Bronchial epithelial cell (primary cell): Measurements from ENCODE around the gene C19orf47. TPM values are rescaled to one million over a fixed set of nuclear protein-coding genes. Genes with fewer than 3 reads are reported as not detected.
A peak's percentile ranks its signal among the peaks of the same experiment; 100 is the strongest.
"Not testable (repeated sequence)": the region's sequence is repeated elsewhere in the genome, so short reads cannot be mapped to it uniquely, and the experiment has no call there.

Experiments used
- DNase-seq: peaks from one replicate; pipeline ENCODE4 v3.0.0-alpha.2; 2010; ENCODE audit warnings: low read depth
- FAIRE-seq: peaks from 2 replicates; lab custom pipeline; 2011; peaks lifted over from hg19 to GRCh38; lab: Jason Lieb, UNC
- H3K27me3 ChIP-seq: 2 replicates; pipeline ENCODE4 v1.5.1; 2011; ENCODE audit warnings: low read length; ENCODE audit not compliant: control insufficient read depth, insufficient read depth
- H3K36me3 ChIP-seq: 2 replicates; pipeline ENCODE4 v1.5.1; 2011; ENCODE audit warnings: low read length; ENCODE audit not compliant: control insufficient read depth, insufficient read depth
- H3K4me3 ChIP-seq: 2 replicates; pipeline ENCODE4 v1.5.1; 2011; ENCODE audit warnings: mild to moderate bottlenecking, low read depth, low read length, control low read depth
- total RNA-seq: library from RNA; depleted of rRNA; stranded (reverse); fragments of >200 nt; gene quantifications from 2 replicates; pipeline ENCODE4 v1.2.1, GENCODE V29; 2014
- TF ChIP-seq, protein P1 (sequence below): IDR thresholded peaks from 2 replicates; pipeline ENCODE4 v1.5.1; 2011; ENCODE audit warnings: mild to moderate bottlenecking, moderate library complexity, low read length, control low read depth, inconsistent platforms; ENCODE audit not compliant: insufficient read depth, severe bottlenecking

The C19orf47 gene
- total RNA-seq, 1 donor from 2014 or later = 3.7 TPM

DNA sequence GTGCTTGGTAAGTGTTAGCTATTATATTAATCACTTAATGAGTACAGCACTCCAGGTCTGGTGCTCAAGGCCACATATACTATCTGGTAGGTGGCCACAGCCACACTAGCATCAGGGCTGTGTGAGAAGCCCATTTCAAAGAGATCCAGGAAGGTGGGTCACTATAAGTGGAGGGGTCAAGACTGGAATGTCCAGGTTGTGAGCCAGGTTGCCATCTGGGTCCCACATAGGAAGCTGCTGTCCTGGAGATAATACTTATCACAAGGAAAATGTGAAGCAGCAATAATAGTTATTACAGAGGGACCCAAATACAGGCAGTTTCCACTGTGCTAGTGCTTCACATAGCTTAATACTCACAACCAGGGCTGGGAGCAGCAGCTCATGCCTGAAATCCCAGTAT, 13.1 kb downstream of the C19orf47 start:
- FAIRE-seq = no peak
- Histone ChIP-seq H3K36me3 (peaks cover 12% of the 10 kb centered on the region), H3K27me3 (no peaks in the 10 kb centered on the region), H3K4me3 (no peak overlapping the region)
- DNase-seq = no peak
- TF ChIP-seq, protein P1, sequence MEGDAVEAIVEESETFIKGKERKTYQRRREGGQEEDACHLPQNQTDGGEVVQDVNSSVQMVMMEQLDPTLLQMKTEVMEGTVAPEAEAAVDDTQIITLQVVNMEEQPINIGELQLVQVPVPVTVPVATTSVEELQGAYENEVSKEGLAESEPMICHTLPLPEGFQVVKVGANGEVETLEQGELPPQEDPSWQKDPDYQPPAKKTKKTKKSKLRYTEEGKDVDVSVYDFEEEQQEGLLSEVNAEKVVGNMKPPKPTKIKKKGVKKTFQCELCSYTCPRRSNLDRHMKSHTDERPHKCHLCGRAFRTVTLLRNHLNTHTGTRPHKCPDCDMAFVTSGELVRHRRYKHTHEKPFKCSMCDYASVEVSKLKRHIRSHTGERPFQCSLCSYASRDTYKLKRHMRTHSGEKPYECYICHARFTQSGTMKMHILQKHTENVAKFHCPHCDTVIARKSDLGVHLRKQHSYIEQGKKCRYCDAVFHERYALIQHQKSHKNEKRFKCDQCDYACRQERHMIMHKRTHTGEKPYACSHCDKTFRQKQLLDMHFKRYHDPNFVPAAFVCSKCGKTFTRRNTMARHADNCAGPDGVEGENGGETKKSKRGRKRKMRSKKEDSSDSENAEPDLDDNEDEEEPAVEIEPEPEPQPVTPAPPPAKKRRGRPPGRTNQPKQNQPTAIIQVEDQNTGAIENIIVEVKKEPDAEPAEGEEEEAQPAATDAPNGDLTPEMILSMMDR = no peak

DNA sequence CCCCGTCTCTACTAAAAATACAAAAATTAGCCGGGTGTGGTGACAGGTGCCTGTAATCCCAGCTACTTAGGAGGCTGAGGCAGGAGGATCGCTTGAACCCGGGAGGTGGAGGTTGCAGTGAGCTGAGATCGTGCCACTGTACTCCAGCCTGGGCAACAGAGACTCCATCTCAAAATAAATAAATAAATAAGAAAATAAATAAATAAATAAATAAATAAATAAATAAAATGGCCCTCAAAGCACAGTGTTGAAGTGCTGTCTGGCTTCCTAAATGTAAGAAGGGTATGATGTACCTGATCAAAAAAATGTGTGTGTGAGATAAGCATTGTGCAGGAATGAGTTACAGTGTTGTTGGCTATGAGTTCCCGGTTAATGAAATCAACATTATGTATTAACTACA, 15.1 kb downstream of the C19orf47 start:
- FAIRE-seq, DNase-seq, H3K27me3 ChIP-seq, H3K4me3 ChIP-seq: not testable (repeated sequence)
- peaks cover 16% of the 10 kb centered on the region for H3K36me3 ChIP-seq

DNA sequence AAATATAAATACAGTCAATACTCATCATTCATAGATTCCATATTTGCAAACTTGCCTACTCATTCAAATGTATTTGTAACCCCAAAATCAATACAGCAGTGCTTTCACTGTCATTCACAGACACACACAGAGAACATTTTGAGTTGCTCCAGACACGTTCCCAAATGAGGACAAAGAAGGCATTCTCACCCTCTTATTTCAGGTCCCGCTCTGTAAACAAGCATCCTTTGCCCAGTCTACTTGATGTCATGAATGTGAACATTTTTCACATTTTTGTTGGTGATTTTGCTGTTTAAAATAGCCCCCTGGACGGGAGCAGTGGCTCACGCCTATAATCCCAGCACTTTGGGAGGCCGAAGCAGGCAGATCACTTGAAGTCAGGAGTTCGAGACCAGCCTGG, 15.5 kb downstream of the C19orf47 start:
- no peak for DNase-seq
- Histone ChIP-seq H3K27me3 (no peaks in the 10 kb centered on the region), H3K36me3 (peaks cover 18% of the 10 kb centered on the region), H3K4me3 (no peak overlapping the region)
- TF ChIP-seq, protein P1 = no peak
- no peak for FAIRE-seq

DNA sequence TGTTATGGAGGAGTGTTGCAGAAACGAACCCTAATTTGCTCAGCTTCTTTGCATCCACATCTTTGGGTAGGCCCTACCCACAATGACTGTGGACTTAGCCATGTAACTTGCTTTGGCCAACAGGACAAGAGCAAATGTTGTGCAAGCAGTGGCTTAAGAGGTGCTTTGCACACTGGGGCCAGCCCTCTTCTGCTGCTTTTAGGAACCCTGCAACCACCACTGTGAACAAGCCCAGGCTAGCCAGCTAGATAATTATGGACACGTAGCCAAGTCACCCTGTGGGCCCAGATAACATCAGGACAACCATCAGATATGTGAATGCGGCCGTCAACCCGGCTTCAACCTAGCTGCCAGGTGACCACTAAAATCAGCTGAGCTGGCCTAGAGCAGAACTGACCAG, 17.1 kb downstream of the C19orf47 start:
- peaks cover 16% of the 10 kb centered on the region for H3K36me3 ChIP-seq
- FAIRE-seq (no peak), DNase-seq (peak; percentile 73)

DNA sequence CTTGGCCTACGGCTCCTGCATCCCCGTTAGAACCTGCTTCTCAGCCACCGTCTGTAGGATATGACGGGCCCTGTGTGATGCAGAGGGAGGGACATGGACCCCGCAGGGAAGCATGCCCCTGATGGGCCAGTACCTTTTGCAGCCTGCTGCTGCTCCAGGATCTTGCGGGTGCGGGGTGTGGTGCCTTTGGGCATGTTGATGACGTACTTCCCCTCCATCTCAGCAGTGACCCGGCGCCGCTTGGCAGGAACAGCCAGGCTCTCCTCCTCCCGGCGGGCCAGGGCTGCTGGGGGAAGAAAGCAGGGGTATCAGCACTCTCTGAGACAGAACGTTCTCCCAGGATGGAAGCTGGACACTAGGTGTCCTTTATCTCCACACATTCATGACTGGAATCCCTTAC, 22.0 kb downstream of the C19orf47 start:
- no peaks in the 10 kb centered on the region for H3K27me3 ChIP-seq
- H3K4me3 ChIP-seq = no peak overlapping the region
- peaks cover 33% of the 10 kb centered on the region for H3K36me3 ChIP-seq
- DNase-seq (no peak), FAIRE-seq (no peak)
- TF ChIP-seq, protein P1 = no peak

More for the DNA sequence above, 17.1 kb downstream of the C19orf47 start:
- H3K4me3 ChIP-seq = no peak overlapping the region
- H3K27me3 ChIP-seq = no peaks in the 10 kb centered on the region
- TF ChIP-seq, protein P1 = no peak

DNA sequence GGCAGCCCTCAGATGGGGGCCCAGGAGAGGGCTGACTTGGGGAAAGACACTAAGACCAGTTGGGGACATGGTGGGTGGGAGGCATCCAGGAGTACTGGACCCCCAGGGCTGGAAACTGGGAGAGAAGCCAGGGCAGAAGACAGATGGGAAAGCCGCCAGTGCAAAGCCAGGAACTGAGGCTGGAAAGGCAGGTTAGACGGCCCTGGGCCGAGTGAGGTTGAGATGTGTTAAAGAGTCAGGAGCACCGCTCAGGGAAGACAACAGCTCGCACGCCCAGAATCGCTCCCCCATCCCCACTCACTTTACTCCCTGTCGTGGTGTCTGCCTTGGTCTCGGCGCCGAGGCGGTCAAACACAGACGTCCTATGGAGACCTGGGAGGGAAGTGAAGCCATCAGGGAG, 24.5 kb downstream of the C19orf47 start:
- TF ChIP-seq, protein P1 = no peak
- DNase-seq (no peak), FAIRE-seq (no peak)
- no peaks in the 10 kb centered on the region for H3K27me3 ChIP-seq
- H3K4me3 ChIP-seq = no peak overlapping the region
- peaks cover 30% of the 10 kb centered on the region for H3K36me3 ChIP-seq
